ENCODE results near the gene UBE2H. TPM values are rescaled to one million over a fixed set of nuclear protein-coding genes. Genes with fewer than 3 reads are reported as not detected.

The UBE2H gene
- total RNA-seq, 1 donor from 2014 or later = 194 TPM

DNA sequence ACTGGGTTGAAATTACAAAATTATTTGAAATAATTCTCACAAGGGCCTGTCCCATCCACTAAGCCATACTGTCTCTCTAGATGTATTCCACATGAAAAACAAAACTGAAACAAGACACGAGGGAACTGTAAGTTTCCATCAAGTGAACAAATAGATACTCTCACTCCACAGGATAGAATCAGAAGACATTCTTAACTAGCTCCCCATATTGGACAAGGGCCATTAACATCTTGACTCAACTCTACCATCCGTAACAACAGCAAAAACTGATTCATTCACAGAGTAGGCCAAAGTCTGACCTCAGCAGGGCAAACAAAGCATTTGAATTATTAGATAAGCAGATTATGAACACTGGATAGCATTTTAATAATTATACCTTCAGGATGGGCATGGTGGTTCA lies 29.1 kb downstream of the UBE2H start:
- peaks cover 83% of the 10 kb centered on the region for H4K20me1 ChIP-seq (ENCODE audit: insufficient read depth, low read length)
- H3K27me3 ChIP-seq (ENCODE audit: insufficient read depth, low read length) = no peaks in the 10 kb centered on the region
- peak overlapping the region; percentile 59 for H3K27ac ChIP-seq (ENCODE audit: low read depth, low read length)
- Mint-ChIP-seq H3K27ac (ENCODE audit: unreplicated experiment) (peak overlapping the region; percentile 28), H3K27me3 (ENCODE audit: low read depth, unreplicated experiment) (no peaks in the 10 kb centered on the region), H3K4me1 (ENCODE audit: low read depth, unreplicated experiment) (peaks cover 30% of the 10 kb centered on the region), H3K9me3 (ENCODE audit: unreplicated experiment) (no peaks in the 10 kb centered on the region), H3K4me3 (ENCODE audit: unreplicated experiment) (no peak overlapping the region), H3K36me3 (ENCODE audit: low read depth, unreplicated experiment) (peaks cover 17% of the 10 kb centered on the region)
- peak overlapping the region; percentile 12 for H3K4me2 ChIP-seq (ENCODE audit: low read length)
- DNase-seq (ENCODE audit: low read depth) = peak; percentile 92
- H2AFZ ChIP-seq (ENCODE audit: low read depth, low read length) = no peak overlapping the region
- H3K36me3 ChIP-seq (ENCODE audit: insufficient read depth, low read length) = peaks cover 1% of the 10 kb centered on the region
- TF ChIP-seq EZH2 (IDR thresholded peaks at IDR 0.05; ENCODE audit: insufficient read depth, low read length) = no peak
- TF ChIP-seq, protein P1, sequence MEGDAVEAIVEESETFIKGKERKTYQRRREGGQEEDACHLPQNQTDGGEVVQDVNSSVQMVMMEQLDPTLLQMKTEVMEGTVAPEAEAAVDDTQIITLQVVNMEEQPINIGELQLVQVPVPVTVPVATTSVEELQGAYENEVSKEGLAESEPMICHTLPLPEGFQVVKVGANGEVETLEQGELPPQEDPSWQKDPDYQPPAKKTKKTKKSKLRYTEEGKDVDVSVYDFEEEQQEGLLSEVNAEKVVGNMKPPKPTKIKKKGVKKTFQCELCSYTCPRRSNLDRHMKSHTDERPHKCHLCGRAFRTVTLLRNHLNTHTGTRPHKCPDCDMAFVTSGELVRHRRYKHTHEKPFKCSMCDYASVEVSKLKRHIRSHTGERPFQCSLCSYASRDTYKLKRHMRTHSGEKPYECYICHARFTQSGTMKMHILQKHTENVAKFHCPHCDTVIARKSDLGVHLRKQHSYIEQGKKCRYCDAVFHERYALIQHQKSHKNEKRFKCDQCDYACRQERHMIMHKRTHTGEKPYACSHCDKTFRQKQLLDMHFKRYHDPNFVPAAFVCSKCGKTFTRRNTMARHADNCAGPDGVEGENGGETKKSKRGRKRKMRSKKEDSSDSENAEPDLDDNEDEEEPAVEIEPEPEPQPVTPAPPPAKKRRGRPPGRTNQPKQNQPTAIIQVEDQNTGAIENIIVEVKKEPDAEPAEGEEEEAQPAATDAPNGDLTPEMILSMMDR (IDR thresholded peaks at IDR 0.05; ENCODE audit: insufficient read depth, low read depth, low read length) = no peak
- peak; percentile 47 for FAIRE-seq
- H3K4me3 ChIP-seq (ENCODE audit: insufficient read depth, low read depth, low read length) = no peak overlapping the region
- H3K79me2 ChIP-seq (ENCODE audit: insufficient read depth, low read length) = peaks cover 89% of the 10 kb centered on the region
- peak overlapping the region; percentile 3 for H3K9ac ChIP-seq (ENCODE audit: low read length)
- H3K9me3 ChIP-seq (ENCODE audit: insufficient read depth, low read depth, low read length) = no peaks in the 10 kb centered on the region
- H3K4me1 ChIP-seq (ENCODE audit: insufficient read depth, low read length) = peaks cover 19% of the 10 kb centered on the region

DNA sequence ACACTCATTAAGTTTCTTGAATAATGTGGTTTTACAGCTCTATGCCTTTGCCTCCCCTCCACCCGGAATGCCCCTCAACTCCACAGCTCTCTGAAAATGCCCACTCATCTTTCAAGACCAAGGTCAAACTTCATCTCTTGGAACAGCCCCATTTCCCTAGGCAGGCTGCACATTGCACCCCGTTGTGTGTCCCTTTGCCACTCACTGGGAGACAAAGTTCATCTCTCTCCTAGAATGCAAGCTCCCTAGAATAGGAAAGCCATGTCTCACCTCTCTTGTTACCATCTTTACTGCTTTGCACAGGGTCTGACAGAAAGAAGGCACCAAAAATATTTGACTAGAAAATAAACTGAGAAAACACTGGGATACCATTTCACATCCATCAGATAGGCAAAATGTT lies 33.3 kb downstream of the UBE2H start:
- H3K4me1 ChIP-seq (ENCODE audit: insufficient read depth, low read length) = peaks cover 15% of the 10 kb centered on the region
- DNase-seq (ENCODE audit: low read depth) = no peak
- H3K27ac Mint-ChIP-seq (ENCODE audit: unreplicated experiment) = no peak overlapping the region
- no peaks in the 10 kb centered on the region for H3K36me3 ChIP-seq (ENCODE audit: insufficient read depth, low read length)
- H3K27me3 ChIP-seq (ENCODE audit: insufficient read depth, low read length) = no peaks in the 10 kb centered on the region
- H3K9me3 Mint-ChIP-seq (ENCODE audit: unreplicated experiment) = no peaks in the 10 kb centered on the region
- peaks cover 89% of the 10 kb centered on the region for H3K79me2 ChIP-seq (ENCODE audit: insufficient read depth, low read length)
- no peak overlapping the region for H2AFZ ChIP-seq (ENCODE audit: low read depth, low read length)
- no peak overlapping the region for H3K27ac ChIP-seq (ENCODE audit: low read depth, low read length)
- H3K36me3 Mint-ChIP-seq (ENCODE audit: low read depth, unreplicated experiment) = peaks cover 12% of the 10 kb centered on the region
- peaks cover 91% of the 10 kb centered on the region for H4K20me1 ChIP-seq (ENCODE audit: insufficient read depth, low read length)
- no peak overlapping the region for H3K9ac ChIP-seq (ENCODE audit: low read length)
- TF ChIP-seq EZH2 (IDR thresholded peaks at IDR 0.05; ENCODE audit: insufficient read depth, low read length) = no peak
- TF ChIP-seq, protein P1 (IDR thresholded peaks at IDR 0.05; ENCODE audit: insufficient read depth, low read depth, low read length) = no peak
- no peak overlapping the region for H3K4me3 ChIP-seq (ENCODE audit: insufficient read depth, low read depth, low read length)
- peaks cover 45% of the 10 kb centered on the region for H3K4me1 Mint-ChIP-seq (ENCODE audit: low read depth, unreplicated experiment)
- peak overlapping the region; percentile 66 for H3K4me3 Mint-ChIP-seq (ENCODE audit: unreplicated experiment)
- H3K27me3 Mint-ChIP-seq (ENCODE audit: low read depth, unreplicated experiment) = no peaks in the 10 kb centered on the region
- H3K4me2 ChIP-seq (ENCODE audit: low read length) = no peak overlapping the region
- no peaks in the 10 kb centered on the region for H3K9me3 ChIP-seq (ENCODE audit: insufficient read depth, low read depth, low read length)
- no peak for FAIRE-seq

DNA sequence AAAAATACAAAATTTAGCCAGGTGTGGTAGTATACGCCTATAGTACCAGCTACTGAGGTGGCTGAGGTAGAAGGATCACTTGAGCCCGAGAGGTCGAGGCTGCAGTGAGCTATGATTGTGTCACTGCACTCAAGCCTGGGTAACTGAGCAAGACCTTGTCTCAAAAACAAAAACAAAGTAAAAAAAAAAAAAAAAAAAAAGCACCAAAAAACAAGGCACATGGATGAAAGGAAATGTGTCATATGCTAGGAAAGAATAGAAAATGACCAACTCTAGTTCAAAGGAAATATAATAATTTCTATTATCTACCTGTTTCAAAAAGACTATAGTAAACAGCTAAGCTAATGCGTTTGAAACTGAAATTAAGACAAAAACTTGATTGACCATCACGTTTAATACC lies 33.8 kb downstream of the UBE2H start:
- no peak overlapping the region for H3K27ac ChIP-seq (ENCODE audit: low read depth, low read length)
- no peaks in the 10 kb centered on the region for H3K27me3 ChIP-seq (ENCODE audit: insufficient read depth, low read length)
- H2AFZ ChIP-seq (ENCODE audit: low read depth, low read length) = no peak overlapping the region
- TF ChIP-seq EZH2 (IDR thresholded peaks at IDR 0.05; ENCODE audit: insufficient read depth, low read length) = no peak
- TF ChIP-seq, protein P1 (IDR thresholded peaks at IDR 0.05; ENCODE audit: insufficient read depth, low read depth, low read length) = no peak
- H3K4me1 ChIP-seq (ENCODE audit: insufficient read depth, low read length) = peaks cover 9% of the 10 kb centered on the region
- H4K20me1 ChIP-seq (ENCODE audit: insufficient read depth, low read length) = peaks cover 92% of the 10 kb centered on the region
- Mint-ChIP-seq H3K27ac (ENCODE audit: unreplicated experiment) (no peak overlapping the region), H3K36me3 (ENCODE audit: low read depth, unreplicated experiment) (peaks cover 12% of the 10 kb centered on the region), H3K9me3 (ENCODE audit: unreplicated experiment) (no peaks in the 10 kb centered on the region), H3K4me1 (ENCODE audit: low read depth, unreplicated experiment) (peaks cover 45% of the 10 kb centered on the region), H3K27me3 (ENCODE audit: low read depth, unreplicated experiment) (no peaks in the 10 kb centered on the region), H3K4me3 (ENCODE audit: unreplicated experiment) (no peak overlapping the region)
- FAIRE-seq (no peak), DNase-seq (ENCODE audit: low read depth) (no peak)
- H3K36me3 ChIP-seq (ENCODE audit: insufficient read depth, low read length) = no peaks in the 10 kb centered on the region
- H3K4me2 ChIP-seq (ENCODE audit: low read length) = no peak overlapping the region
- no peaks in the 10 kb centered on the region for H3K9me3 ChIP-seq (ENCODE audit: insufficient read depth, low read depth, low read length)
- peaks cover 93% of the 10 kb centered on the region for H3K79me2 ChIP-seq (ENCODE audit: insufficient read depth, low read length)
- H3K4me3 ChIP-seq (ENCODE audit: insufficient read depth, low read depth, low read length) = no peak overlapping the region
- H3K9ac ChIP-seq (ENCODE audit: low read length) = no peak overlapping the region
